ENCODE measurements around the gene CCN2. TPM values are rescaled to one million over a fixed set of nuclear protein-coding genes. Genes with fewer than 3 reads are reported as not detected.

CCN2 gene
- total RNA-seq, 1 donor from 2014 or later, result 1,296 TPM

- Mint-ChIP-seq H3K27me3 (ENCODE audit: low read depth) (no peaks in the 10 kb centered on the region), H3K36me3 (ENCODE audit: low read depth) (peaks cover 2% of the 10 kb centered on the region), H3K9me3 (ENCODE audit: low read depth) (no peaks in the 10 kb centered on the region), H3K4me1 (ENCODE audit: low read depth) (peaks cover 58% of the 10 kb centered on the region), H3K4me3 (ENCODE audit: unreplicated experiment) (no peak overlapping the region), H3K27ac (ENCODE audit: unreplicated experiment) (no peak overlapping the region)
- DNase-seq (ENCODE audit: low spot score), result no peak
- TF ChIP-seq, protein P1, sequence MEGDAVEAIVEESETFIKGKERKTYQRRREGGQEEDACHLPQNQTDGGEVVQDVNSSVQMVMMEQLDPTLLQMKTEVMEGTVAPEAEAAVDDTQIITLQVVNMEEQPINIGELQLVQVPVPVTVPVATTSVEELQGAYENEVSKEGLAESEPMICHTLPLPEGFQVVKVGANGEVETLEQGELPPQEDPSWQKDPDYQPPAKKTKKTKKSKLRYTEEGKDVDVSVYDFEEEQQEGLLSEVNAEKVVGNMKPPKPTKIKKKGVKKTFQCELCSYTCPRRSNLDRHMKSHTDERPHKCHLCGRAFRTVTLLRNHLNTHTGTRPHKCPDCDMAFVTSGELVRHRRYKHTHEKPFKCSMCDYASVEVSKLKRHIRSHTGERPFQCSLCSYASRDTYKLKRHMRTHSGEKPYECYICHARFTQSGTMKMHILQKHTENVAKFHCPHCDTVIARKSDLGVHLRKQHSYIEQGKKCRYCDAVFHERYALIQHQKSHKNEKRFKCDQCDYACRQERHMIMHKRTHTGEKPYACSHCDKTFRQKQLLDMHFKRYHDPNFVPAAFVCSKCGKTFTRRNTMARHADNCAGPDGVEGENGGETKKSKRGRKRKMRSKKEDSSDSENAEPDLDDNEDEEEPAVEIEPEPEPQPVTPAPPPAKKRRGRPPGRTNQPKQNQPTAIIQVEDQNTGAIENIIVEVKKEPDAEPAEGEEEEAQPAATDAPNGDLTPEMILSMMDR (IDR thresholded peaks at IDR 0.05), result no peak
Observed at GRCh38 chr6:131955876-131956275, 4.7 kb upstream of the CCN2 start.

- Mint-ChIP-seq H3K27me3 (ENCODE audit: low read depth) (no peaks in the 10 kb centered on the region), H3K36me3 (ENCODE audit: low read depth) (peaks cover 4% of the 10 kb centered on the region), H3K4me3 (ENCODE audit: unreplicated experiment) (no peak overlapping the region)
Observed at GRCh38 chr6:131955192-131955591, 4.0 kb upstream of the CCN2 start.

DNA sequence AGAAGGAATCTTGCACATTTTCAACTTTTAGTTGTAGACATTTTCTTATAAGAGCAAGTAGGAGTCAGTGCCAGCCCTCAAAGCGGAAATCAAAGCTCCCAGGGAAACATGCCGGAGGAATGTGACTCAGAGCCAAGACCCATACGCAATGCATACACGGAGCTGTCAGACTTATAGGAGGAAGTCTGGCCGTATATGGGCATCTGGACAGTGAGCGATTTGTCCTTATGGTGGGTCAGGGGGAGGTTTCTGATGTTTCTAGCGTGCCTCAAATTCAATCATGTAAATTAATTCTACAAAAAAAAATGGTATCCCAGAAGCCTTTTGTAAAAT lies 3.6 kb upstream of the CCN2 start:
- Mint-ChIP-seq H3K4me3 (ENCODE audit: unreplicated experiment) (peak overlapping the region; percentile 27), H3K4me1 (ENCODE audit: low read depth) (peaks cover 58% of the 10 kb centered on the region)

More at GRCh38 chr6:131955192-131955591, 4.0 kb upstream of the CCN2 start:
- DNase-seq (ENCODE audit: low spot score), result no peak
- Mint-ChIP-seq H3K27ac (ENCODE audit: unreplicated experiment) (peak overlapping the region; percentile 76), H3K4me1 (ENCODE audit: low read depth) (peaks cover 58% of the 10 kb centered on the region), H3K9me3 (ENCODE audit: low read depth) (no peaks in the 10 kb centered on the region)
- TF ChIP-seq, protein P1 (IDR thresholded peaks at IDR 0.05), result no peak

GRCh38 chr6:131954059-131954774 lies 3.0 kb upstream of the CCN2 start:
- Mint-ChIP-seq H3K27me3 (ENCODE audit: low read depth) (no peaks in the 10 kb centered on the region), H3K27ac (ENCODE audit: unreplicated experiment) (peak overlapping the region; percentile 76)
- DNase-seq (ENCODE audit: low spot score), result no peak

More for the DNA sequence above, 3.6 kb upstream of the CCN2 start:
- H3K27ac Mint-ChIP-seq (ENCODE audit: unreplicated experiment), result peak overlapping the region; percentile 76
- TF ChIP-seq, protein P1 (IDR thresholded peaks at IDR 0.05), result no peak
- DNase-seq (ENCODE audit: low spot score), result no peak
- no peaks in the 10 kb centered on the region for H3K27me3 Mint-ChIP-seq (ENCODE audit: low read depth)
- no peaks in the 10 kb centered on the region for H3K9me3 Mint-ChIP-seq (ENCODE audit: low read depth)
- peaks cover 9% of the 10 kb centered on the region for H3K36me3 Mint-ChIP-seq (ENCODE audit: low read depth)

DNA sequence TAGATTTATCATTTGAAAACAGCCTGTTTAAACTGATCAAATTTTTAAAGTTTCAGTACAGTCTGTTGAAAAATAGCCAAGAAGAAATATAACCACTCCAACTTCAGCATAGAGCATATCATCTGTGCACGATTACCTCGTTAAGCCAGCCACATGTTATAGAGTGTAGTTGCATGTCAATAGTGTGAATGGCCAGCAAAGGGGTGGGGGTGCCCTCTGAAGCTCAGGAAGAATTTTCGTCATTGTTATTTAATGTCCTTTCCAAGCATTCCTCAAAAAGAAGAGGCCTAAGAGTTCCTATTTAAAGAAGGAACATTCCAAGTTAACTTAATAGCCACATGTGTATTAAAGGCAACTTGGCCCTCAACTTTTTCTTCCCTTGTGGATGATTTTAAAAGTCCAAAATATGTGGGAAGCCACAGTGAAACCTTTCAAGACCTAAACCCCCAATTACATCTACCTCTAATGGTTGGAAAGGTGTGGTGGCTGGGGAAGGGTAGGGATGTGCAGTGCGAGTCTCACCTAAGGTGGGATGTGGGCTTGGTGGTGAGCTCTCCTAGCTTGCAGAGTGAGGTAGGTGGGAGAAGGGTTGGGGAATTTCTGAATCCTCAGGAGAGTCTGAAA lies 1.8 kb upstream of the CCN2 start:
- no peaks in the 10 kb centered on the region for H3K9me3 Mint-ChIP-seq (ENCODE audit: low read depth)
- H3K36me3 Mint-ChIP-seq (ENCODE audit: low read depth), result peaks cover 24% of the 10 kb centered on the region
- DNase-seq (ENCODE audit: low spot score), result no peak
- H3K27ac Mint-ChIP-seq (ENCODE audit: unreplicated experiment), result peak overlapping the region; percentile 76
- TF ChIP-seq, protein P1 (IDR thresholded peaks at IDR 0.05), result no peak
- H3K27me3 Mint-ChIP-seq (ENCODE audit: low read depth), result no peaks in the 10 kb centered on the region
- peaks cover 66% of the 10 kb centered on the region for H3K4me1 Mint-ChIP-seq (ENCODE audit: low read depth)
- H3K4me3 Mint-ChIP-seq (ENCODE audit: unreplicated experiment), result no peak overlapping the region

More at GRCh38 chr6:131954059-131954774, 3.0 kb upstream of the CCN2 start:
- TF ChIP-seq, protein P1 (IDR thresholded peaks at IDR 0.05), result no peak
- H3K4me3 Mint-ChIP-seq (ENCODE audit: unreplicated experiment), result peak overlapping the region; percentile 27
- H3K36me3 Mint-ChIP-seq (ENCODE audit: low read depth), result peaks cover 14% of the 10 kb centered on the region
- H3K4me1 Mint-ChIP-seq (ENCODE audit: low read depth), result peaks cover 62% of the 10 kb centered on the region
- no peaks in the 10 kb centered on the region for H3K9me3 Mint-ChIP-seq (ENCODE audit: low read depth)

Measured in chondrocyte (in vitro differentiated cells).